HEK293T (cell line): ENCODE results near the gene GOLIM4.

Experiments
- BHLHE40 ChIP-seq: fragments of 450-650 bp; IDR thresholded peaks from 2 replicates; pipeline ENCODE4 v1.6.1; 2016; ENCODE audit warnings: mild to moderate bottlenecking, moderate library complexity, borderline replicate concordance
- FOXK2 ChIP-seq: fragments of 450-650 bp; IDR thresholded peaks from 2 replicates; pipeline ENCODE4 v1.6.1; 2016; ENCODE audit warnings: mild to moderate bottlenecking
- SP1 ChIP-seq: fragments of 450-650 bp; IDR thresholded peaks from 2 replicates; pipeline ENCODE4 v1.6.1; 2017

DNA sequence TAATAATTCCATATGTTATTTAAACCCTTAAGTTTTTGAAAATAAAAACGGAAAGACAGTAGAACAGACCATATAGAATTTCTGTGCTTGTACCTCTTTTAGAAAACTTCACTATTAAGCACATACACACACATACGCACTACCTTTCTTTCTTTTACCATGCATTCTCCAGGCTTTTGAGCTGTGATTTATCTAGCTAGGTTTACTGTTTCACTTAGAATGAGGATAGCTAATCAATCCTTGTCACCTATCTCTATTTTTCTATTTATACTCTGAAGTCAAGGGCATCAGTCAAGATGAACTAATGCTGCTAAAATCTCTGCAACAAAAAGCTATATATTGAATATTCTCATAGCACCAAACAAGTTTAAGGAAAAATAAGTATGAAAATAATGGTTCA, 43.2 kb downstream of the GOLIM4 start:
- TF ChIP-seq SP1 (no peak), FOXK2 (no peak), BHLHE40 (no peak)
